Caco-2 (cell line): ENCODE measurements around the gene SP2. TPM values are rescaled to one million over a fixed set of nuclear protein-coding genes. Genes with fewer than 3 reads are reported as not detected.

Source experiments
- BruUV-seq: library from RNA; stranded (reverse); fragments of 400-500 nt; replicated peaks from 2 replicates; lab custom pipeline; 2021; lab: Mats Ljungman, UMichigan
- CTCF ChIA-PET: fragments of 300-600 bp; sonication (Branson Sonifier 250); formaldehyde crosslinking; loops from one replicate; lab custom pipeline; 2022; ENCODE audit warnings: antibody characterized with exemption; lab: Charles Lee
- POLR2A ChIA-PET: fragments of 300-600 bp; sonication (Branson Sonifier 250); formaldehyde crosslinking; loops from one replicate; lab custom pipeline; 2022; ENCODE audit warnings: antibody characterized with exemption; lab: Charles Lee
- DNase-seq, 2 experiments: peaks; one replicate each; pipeline versions ENCODE4 v3.0.0 to v3.0.0-alpha.2; 2020 to 2022
- H3K27me3 ChIP-seq: replicated peaks from 2 replicates; pipeline ENCODE4 v1.6.0; 2011; ENCODE audit warnings: low read length; ENCODE audit not compliant: control insufficient read depth, insufficient read depth
- H3K36me3 ChIP-seq: 2 replicates; pipeline ENCODE4 v1.5.1; 2011; ENCODE audit warnings: low read length; ENCODE audit not compliant: control insufficient read depth, insufficient read depth
- H3K4me1 ChIP-seq: fragments of 250-450 bp; sonication (Bioruptor Pico); 2 replicates; pipeline ENCODE4 v1.5.1; 2020; ENCODE audit warnings: mild to moderate bottlenecking
- H3K4me3 ChIP-seq: 2 replicates; pipeline ENCODE4 v1.5.1; 2011; ENCODE audit warnings: low read depth, mild to moderate bottlenecking, control low read depth, low read length
- H3K9me3 ChIP-seq: fragments of 250-450 bp; sonication (Bioruptor Pico); 2 replicates; pipeline ENCODE4 v1.5.1; 2020; ENCODE audit warnings: mild to moderate bottlenecking, moderate library complexity
- H3K27ac Mint-ChIP-seq: one replicate; pipeline ENCODE4 v1.8.0; 2022; ENCODE audit warnings: mixed read lengths; ENCODE audit not compliant: unreplicated experiment
- H3K27me3 Mint-ChIP-seq: one replicate; pipeline ENCODE4 v1.8.0; 2022; ENCODE audit warnings: mixed read lengths; ENCODE audit not compliant: insufficient read depth, unreplicated experiment
- H3K36me3 Mint-ChIP-seq: one replicate; pipeline ENCODE4 v1.8.0; 2022; ENCODE audit warnings: mild to moderate bottlenecking, mixed read lengths; ENCODE audit not compliant: insufficient read depth, unreplicated experiment
- H3K4me1 Mint-ChIP-seq: one replicate; pipeline ENCODE4 v1.8.0; 2022; ENCODE audit warnings: low read depth, mixed read lengths; ENCODE audit not compliant: unreplicated experiment
- H3K4me3 Mint-ChIP-seq: one replicate; pipeline ENCODE4 v1.8.0; 2022; ENCODE audit warnings: mild to moderate bottlenecking, moderate library complexity, mixed read lengths; ENCODE audit not compliant: unreplicated experiment
- H3K9me3 Mint-ChIP-seq: one replicate; pipeline ENCODE4 v1.8.0; 2022; ENCODE audit warnings: mixed read lengths; ENCODE audit not compliant: unreplicated experiment
- CTCF ChIP-seq, 2 experiments: fragments of 200-600 bp in 1 of 2; IDR thresholded peaks; 1 replicate in 1 of 2; 2 replicates in 1 of 2; pipeline versions ENCODE4 v1.5.1 to v1.8.0; 2011 to 2022; ENCODE audit warnings: antibody characterized with exemption in 1 of 2, control low read depth in 1 of 2, inconsistent platforms in 1 of 2, low read depth in 1 of 2, low read length in 1 of 2, mild to moderate bottlenecking in 1 of 2, moderate library complexity in 1 of 2; ENCODE audit not compliant: insufficient read depth in 1 of 2, severe bottlenecking in 1 of 2, unreplicated experiment in 1 of 2
- intact Hi-C: fragments of 100-400 bp; cut with micrococcal nuclease; formaldehyde crosslinking; loops from one replicate; pipeline ENCODE4 v1.10.0; 2022; ENCODE audit not compliant: unreplicated experiment
- total RNA-seq: library from RNA; stranded (reverse); gene quantifications from 2 replicates; pipeline ENCODE4 v1.2.3, GENCODE V29; 2022

SP2 gene
- total RNA-seq, 1 experiment from 2014 or later, result 25.2 TPM

GRCh38 chr17:47871048-47871447, 25.0 kb upstream of the SP2 start:
- H3K27me3 ChIP-seq, result no peaks in the 10 kb centered on the region; the same call in 1 of the 2 replicates
- CTCF ChIA-PET, result interaction anchor here (1.1 to 7.5 kb wide), 2 partner anchors 29 to 53 kb away, joined by 3 to 37 read pairs; partner anchors contain the start of gene SCRN2

GRCh38 chr17:47872019-47872650, 23.9 kb upstream of the SP2 start:
- no peak overlapping the region for H3K4me3 Mint-ChIP-seq
- Histone ChIP-seq H3K36me3 (no peaks in the 10 kb centered on the region), H3K9me3 (no peaks in the 10 kb centered on the region), H3K4me1 (peaks cover 48% of the 10 kb centered on the region), H3K27me3 (no peaks in the 10 kb centered on the region; the same call in 1 of the 2 replicates), H3K4me3 (no peak overlapping the region)
- TF ChIP-seq CTCF (IDR thresholded peaks at IDR 0.05; ENCODE audit: insufficient read depth in 1 of 2, low read depth in 1 of 2, low read length in 1 of 2, severe bottlenecking in 1 of 2, unreplicated experiment in 1 of 2), result no peak
- H3K27ac Mint-ChIP-seq, result no peak overlapping the region
- no TSS peak for BruUV-seq
- DNase-seq, result no peak
- peaks cover 15% of the 10 kb centered on the region for H3K4me1 Mint-ChIP-seq
- H3K36me3 Mint-ChIP-seq, result no peaks in the 10 kb centered on the region
- no peaks in the 10 kb centered on the region for H3K9me3 Mint-ChIP-seq
- intact Hi-C loops, result no loop called here
- H3K27me3 Mint-ChIP-seq, result no peaks in the 10 kb centered on the region
- POLR2A ChIA-PET, result interaction anchor here (0.9 kb wide), 1 partner anchor 23 kb away, joined by 3 read pairs; the partner anchor contains the start of gene SP2
- CTCF ChIA-PET, result interaction anchor here (0.6 to 7.5 kb wide), 3 partner anchors 30 to 788 kb away, joined by 3 to 37 read pairs (median 3); partner anchors contain the start of gene SCRN2

More at GRCh38 chr17:47871048-47871447, 25.0 kb upstream of the SP2 start:
- Mint-ChIP-seq H3K9me3 (no peaks in the 10 kb centered on the region), H3K36me3 (no peaks in the 10 kb centered on the region), H3K27ac (no peak overlapping the region), H3K4me1 (peaks cover 18% of the 10 kb centered on the region), H3K4me3 (no peak overlapping the region), H3K27me3 (no peaks in the 10 kb centered on the region)
- peaks cover 46% of the 10 kb centered on the region for H3K4me1 ChIP-seq
- H3K9me3 ChIP-seq, result no peaks in the 10 kb centered on the region
- H3K4me3 ChIP-seq, result no peak overlapping the region
- TF ChIP-seq CTCF (IDR thresholded peaks at IDR 0.05; ENCODE audit: insufficient read depth in 1 of 2, low read depth in 1 of 2, low read length in 1 of 2, severe bottlenecking in 1 of 2, unreplicated experiment in 1 of 2), result no peak
- intact Hi-C loops, result loop anchor here (2.0 kb wide), 1 partner anchor 14 kb away; no protein-coding TSS in a partner anchor
- no TSS peak for BruUV-seq
- no peak for DNase-seq
- POLR2A ChIA-PET, result no interaction called here
- no peaks in the 10 kb centered on the region for H3K36me3 ChIP-seq

GRCh38 chr17:47872651-47873161, 23.3 kb upstream of the SP2 start:
- Histone ChIP-seq H3K4me3 (no peak overlapping the region), H3K4me1 (peaks cover 53% of the 10 kb centered on the region), H3K9me3 (no peaks in the 10 kb centered on the region), H3K27me3 (no peaks in the 10 kb centered on the region; the same call in 1 of the 2 replicates), H3K36me3 (no peaks in the 10 kb centered on the region)
- no peak for DNase-seq
- no peak overlapping the region for H3K4me3 Mint-ChIP-seq
- peaks cover 15% of the 10 kb centered on the region for H3K4me1 Mint-ChIP-seq
- no peak for TF ChIP-seq CTCF (IDR thresholded peaks at IDR 0.05; ENCODE audit: insufficient read depth in 1 of 2, low read depth in 1 of 2, low read length in 1 of 2, severe bottlenecking in 1 of 2, unreplicated experiment in 1 of 2)
- ChIA-PET POLR2A (interaction anchor here (0.9 kb wide), 1 partner anchor 23 kb away, joined by 3 read pairs; the partner anchor contains the start of gene SP2), CTCF (interaction anchor here (0.6 to 7.5 kb wide), 2 partner anchors 30 to 32 kb away, joined by 3 to 37 read pairs; partner anchors contain the start of gene SCRN2)
- H3K9me3 Mint-ChIP-seq, result no peaks in the 10 kb centered on the region
- no TSS peak for BruUV-seq
- no peak overlapping the region for H3K27ac Mint-ChIP-seq
- no peaks in the 10 kb centered on the region for H3K36me3 Mint-ChIP-seq
- intact Hi-C loops, result no loop called here
- H3K27me3 Mint-ChIP-seq, result no peaks in the 10 kb centered on the region
